NCI-H2227 (cell line): ENCODE data around the gene RAP1A.
"Not testable (repeated sequence)": the region's sequence is repeated elsewhere in the genome, so short reads cannot be mapped to it uniquely, and the experiment has no call there.

ENCODE experiments used
- DNase-seq: peaks from one replicate; lab custom pipeline; 2025; ENCODE audit not compliant: unreplicated experiment; lab: John Stamatoyannopoulos, UW

Gene RAP1A

GRCh38 chr1:111628153-111628552 is 8.6 kb downstream of the RAP1A start:
- DNase-seq, result no peak

GRCh38 chr1:111629190-111629954 is 9.8 kb downstream of the RAP1A start:
- no peak for DNase-seq

DNA sequence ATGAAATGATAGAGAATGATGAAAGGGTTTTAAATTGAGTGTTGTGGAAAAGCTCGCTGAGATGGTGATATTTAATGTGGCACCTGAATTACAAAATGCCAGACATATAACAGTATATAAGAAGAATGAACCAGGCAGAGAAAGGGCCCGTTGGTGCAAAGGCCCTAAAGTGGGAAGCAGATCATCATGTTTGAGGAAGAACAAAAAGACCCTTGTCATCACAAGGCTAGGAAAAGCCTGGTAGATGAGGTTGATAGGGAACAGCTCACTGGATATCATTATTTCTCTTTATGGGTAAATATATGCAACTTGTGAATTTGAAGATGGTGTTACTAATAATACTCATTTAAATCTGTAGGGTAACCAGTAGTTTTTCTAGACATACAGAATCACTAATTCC is 11.0 kb downstream of the RAP1A start:
- DNase-seq, result no peak

- DNase-seq, result no peak
Observed at GRCh38 chr1:111631502-111631901, 11.9 kb downstream of the RAP1A start.

GRCh38 chr1:111632771-111633170 is 13.2 kb downstream of the RAP1A start:
- not testable (repeated sequence) for DNase-seq

DNA sequence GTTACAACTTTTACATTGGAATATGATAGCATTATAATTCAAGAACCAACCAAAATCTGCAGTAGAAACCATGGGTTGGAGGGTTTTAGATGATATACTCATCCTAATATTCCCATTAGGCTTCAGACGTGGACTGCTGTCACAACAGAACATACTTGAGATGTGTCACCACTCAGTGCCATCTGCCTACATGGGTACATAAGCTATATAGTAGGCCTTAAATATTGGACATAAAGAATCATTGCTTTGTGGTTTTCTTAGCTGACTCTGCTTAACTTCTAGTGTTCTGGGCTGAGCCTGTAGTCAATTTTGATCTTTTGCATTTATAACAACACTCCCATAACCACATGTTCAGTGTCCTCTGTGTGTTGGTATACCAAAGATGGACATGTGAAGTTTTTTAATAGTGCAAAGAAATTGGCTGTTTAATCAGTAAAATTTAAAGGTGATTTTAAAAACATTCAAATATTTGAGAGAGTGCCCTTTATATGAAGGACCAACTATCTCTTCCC is 14.2 kb downstream of the RAP1A start:
- no peak for DNase-seq

DNA sequence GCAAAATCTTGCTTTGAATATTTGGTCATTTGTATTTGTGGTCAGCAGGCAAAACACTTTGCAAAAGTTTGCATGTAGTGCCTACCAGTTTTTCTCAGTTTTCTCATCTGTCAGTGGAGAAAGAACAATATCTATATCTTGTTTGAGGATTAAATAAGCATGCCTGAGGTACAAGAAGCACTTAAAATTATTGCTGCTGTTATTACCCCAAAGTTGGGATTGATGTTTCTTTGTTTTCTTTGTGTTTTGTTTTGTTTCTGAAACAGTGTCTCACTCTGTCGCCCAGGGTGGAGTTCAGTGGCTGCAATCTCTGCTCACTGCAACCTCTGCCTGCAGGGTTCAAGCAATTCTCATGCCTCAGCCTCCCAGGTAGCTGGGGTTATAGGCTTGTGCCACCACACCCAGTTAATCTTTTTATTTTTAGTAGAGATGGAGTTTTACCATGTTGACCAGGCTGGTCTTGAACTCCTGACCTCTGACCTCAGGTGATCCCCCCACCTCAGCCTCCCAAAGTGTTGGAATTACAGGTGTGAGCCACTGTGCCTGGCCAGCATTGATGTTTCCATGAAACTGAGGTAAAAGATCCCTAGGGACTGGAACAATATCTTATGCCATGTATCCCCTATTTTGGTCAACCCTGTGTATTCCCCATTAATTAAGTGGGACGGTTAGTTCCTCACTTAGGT is 15.9 kb downstream of the RAP1A start:
- no peak for DNase-seq

DNA sequence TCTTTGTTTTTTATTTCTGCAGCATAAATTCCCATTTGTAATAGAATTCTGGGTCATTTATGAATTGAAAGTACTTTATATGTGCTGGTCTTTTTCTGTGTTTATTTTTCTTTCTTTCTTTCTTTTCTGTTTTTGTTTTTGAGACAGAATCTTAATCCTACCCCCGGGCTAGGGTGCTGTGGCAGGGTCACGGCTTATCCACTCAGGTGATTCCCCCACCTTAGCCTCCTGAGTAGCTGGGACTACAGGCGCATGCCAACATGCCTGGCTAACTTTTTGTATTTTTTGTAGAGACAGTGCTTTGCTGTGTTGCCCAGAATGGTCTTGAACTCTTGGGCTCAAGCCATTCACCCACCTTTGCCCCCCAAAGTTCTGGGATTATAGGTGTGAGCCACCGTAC is 18.7 kb downstream of the RAP1A start:
- no peak for DNase-seq

- no peak for DNase-seq
Observed at GRCh38 chr1:111639602-111640198, 20.1 kb downstream of the RAP1A start.

DNA sequence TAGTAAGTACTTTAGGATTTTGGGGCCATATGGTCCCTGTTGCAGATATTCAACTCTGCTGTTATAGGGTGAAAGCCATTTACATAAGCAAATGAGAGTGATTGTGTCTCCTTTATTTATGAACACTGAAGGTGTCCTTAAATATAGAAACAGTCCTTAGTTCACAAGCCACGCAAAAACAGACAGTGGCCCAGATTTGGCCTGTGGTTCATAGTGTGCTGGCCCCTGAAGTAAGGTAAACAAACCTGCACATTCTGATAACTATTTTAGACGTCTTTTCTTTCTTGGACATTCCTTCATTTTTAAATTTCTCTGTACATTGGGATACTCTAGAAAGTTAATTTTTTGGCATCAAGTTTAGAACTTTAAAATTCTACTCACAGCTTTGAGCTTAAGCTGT is 23.5 kb downstream of the RAP1A start:
- no peak for DNase-seq

- DNase-seq, result no peak
Observed at GRCh38 chr1:111643696-111644095, 24.1 kb downstream of the RAP1A start.

DNA sequence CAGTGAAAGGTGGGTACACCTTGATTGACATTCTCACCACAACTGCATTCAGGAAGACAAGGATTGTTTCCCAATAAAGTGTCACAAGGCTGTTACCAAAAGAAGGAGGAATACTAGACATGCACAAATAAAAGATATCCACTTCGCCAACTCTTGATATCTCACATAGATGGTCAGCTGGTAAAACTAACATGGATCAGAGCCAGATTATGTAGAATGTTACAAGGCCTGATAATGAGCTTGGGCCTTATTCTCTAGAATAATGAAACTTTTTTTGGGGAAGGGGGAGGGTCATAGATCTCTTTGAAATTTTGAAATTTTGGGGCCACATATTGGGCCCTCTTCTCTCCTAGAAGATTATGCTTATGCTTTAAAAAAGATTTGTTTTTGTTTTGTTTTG is 24.9 kb downstream of the RAP1A start:
- DNase-seq, result no peak

GRCh38 chr1:111647736-111648135 is 28.1 kb downstream of the RAP1A start:
- DNase-seq, result no peak

DNA sequence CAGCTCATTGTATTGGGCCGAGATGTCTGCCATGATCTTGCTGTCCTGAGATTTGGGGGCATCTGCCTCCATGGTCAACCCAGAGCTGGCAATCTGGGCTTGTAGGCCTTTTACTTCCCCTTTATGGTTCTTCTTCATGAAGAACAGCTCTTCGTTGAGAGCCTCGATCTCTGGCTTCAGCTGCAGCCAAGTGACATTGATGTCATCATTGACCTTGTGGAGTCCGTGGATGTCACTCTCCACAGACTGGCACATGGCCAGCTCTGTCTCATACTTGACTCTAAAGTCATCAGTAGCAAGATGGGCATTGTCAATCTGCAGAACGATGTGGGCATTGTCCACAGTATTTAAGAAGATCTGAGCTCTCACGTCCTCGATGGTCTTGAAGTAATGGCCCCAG is 29.2 kb downstream of the RAP1A start:
- no peak for DNase-seq

GRCh38 chr1:111649227-111649626 is 29.6 kb downstream of the RAP1A start:
- DNase-seq, result no peak

- no peak for DNase-seq
Observed at GRCh38 chr1:111649648-111650047, 30.1 kb downstream of the RAP1A start.

DNA sequence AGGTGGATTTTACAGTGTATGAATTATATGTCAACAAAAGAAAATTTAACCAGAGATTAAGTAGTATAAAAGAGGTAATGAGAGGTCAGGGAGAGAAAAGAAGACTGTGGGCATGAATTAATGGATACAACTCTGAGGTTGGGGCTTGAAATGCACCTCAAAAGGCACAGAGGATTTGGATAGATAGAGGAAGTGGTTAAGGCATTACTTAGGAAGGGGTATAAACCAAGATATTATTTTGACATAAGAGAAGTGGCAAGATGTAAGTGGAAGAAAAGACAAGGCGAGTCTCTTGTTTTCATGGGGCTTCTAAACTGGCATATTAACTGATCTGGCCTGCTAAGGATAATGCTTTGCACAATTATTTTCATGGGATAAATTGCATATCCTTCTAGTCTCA is 34.1 kb downstream of the RAP1A start:
- DNase-seq, result no peak

DNA sequence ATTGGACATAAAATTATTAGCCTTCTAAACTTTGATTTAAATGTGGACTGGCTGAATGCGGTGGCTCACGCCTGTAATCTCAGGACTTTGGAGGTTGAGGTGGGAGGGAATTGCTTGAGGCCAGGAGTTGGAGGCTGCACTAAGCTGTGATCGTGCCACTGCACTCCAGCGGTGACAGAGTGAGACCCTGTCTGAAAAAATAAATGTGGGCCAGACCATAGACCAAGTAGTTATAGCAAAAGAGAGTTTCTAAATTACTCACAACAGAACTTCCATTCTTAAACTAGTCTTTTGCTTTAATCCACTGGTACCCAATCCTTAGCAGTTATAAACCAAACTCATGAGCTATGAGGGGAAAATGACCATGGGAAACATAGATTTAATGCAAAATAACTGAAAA is 35.2 kb downstream of the RAP1A start:
- DNase-seq, result no peak

DNA sequence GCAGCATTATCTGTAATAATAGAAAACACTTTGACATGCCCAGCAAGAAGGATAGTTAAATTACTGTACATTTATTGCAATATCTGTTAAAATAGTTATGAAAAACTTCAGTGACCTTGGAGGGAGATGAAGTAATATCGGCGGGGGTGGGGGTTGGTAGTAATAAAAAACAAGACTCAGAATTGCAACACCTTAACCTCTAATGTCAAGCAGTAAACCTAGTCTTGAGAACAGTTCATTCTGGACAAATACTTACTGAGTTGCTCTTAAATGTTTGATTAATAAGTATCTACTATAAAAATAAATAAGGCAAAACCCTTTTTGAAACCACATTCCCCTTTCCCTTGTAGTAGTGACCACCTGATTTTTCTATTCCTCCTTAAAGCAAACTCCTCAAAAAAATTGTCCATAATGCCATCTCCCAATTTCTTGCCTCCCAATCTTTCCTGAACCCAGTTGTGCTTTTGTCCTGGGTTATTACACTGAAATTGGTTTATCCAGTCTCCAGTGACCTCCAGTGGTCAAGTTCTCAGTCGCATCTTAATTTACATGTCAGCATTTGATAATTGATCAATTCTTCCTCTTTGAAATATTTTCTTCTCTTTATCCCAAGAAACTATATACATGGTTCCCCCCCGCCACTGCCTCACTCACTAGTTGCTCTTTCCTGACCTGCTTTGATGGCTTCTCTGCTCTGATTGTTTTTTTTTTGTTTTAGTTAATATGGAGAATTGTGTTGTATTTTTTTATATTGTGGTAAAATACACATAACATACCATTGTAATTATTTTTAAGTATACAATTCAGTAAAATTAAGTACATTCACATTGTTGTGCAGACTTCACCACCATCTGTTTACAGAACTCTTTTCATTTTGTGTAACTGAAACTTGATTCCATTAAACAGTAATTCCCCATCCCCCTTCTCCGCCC is 36.8 kb downstream of the RAP1A start:
- DNase-seq, result peak; percentile 16

- no peak for DNase-seq
Observed at GRCh38 chr1:111658622-111659021, 39.0 kb downstream of the RAP1A start.
